Activated effector memory CD4-positive, alpha-beta T cell treated with Interleukin-2 at 50 U/mL for 16 hours (primary cell): ENCODE measurements around the gene PIKFYVE.
"Not testable (repeated sequence)": the region's sequence is repeated elsewhere in the genome, so short reads cannot be mapped to it uniquely, and the experiment has no call there.

ENCODE experiments used
- DNase-seq: peaks from one replicate; pipeline ENCODE4 v3.0.0-alpha.2; 2020

PIKFYVE gene

DNA sequence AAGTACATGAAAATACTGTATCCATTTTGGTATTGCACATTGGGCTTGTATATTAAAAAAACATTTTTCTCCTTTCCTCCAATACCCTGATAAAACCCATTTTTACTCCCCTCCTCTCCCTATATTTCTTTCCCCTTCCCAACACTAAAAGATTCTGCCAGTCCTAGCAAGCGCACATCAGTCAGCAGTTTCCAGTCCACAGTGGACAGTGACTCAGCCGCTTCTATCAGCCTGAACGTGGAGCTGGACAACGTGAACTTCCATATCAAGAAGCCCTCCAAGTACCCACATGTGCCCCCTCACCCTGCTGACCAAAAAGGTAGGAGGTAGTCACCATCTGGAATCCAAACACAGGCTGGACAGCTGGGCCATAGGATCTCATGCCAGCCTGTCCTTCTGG, 38.6 kb downstream of the PIKFYVE start:
- DNase-seq, result no peak

DNA sequence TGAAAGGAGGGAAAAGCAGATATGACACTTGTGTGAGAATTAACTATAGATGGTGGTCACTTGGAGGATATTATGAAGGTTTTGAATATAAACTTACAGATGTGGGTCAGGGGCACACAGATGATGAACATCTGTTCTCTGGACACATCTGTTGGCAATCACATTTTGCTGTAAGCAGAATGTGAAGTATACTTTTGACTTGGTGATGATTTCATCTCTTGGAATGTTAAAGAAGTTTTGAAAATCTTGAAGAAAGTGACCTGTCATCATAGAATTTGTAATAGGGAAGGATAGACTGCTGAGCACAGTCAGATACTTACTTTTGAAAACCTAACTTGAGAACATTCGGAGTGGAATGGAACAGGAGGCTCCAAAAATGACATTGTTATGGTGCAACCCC, 40.2 kb downstream of the PIKFYVE start:
- DNase-seq, result no peak

DNA sequence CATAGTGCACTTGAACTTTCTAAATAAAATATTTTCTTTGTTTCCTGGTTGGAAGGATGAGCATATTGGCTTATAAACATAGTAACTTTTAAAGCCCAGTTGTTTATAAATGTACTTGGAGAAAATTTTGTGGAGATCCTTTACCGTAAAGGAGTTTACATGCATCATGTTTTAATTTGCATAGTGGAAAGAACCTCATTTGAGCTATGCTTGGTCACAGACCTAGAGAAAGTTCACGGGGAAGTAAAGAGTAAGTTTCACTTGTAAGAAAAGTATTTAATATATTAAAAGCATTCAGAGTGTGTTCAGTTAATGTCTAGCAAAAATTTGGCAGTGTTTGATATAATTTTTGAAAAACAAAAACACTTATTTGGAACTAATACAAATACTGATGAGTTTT, 45.3 kb downstream of the PIKFYVE start:
- no peak for DNase-seq

DNA sequence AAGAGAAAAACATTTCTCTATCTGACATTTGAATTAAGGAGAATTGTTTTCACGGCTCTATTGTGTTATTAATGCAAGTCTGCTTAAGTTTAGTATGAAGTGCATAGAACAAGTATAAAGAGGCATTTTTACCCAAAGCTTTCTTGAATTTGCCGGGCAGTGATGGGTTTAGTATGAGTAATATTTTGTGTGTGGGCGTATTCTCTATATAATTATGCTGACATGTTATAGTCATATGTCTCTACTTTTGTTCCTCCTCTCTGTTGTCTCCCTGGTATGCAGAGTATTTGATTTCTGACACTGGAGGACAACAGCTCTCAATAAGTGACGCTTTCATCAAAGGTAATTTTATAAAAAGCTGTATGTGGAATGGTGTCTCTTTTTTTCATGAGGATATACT, 45.9 kb downstream of the PIKFYVE start:
- no peak for DNase-seq

DNA sequence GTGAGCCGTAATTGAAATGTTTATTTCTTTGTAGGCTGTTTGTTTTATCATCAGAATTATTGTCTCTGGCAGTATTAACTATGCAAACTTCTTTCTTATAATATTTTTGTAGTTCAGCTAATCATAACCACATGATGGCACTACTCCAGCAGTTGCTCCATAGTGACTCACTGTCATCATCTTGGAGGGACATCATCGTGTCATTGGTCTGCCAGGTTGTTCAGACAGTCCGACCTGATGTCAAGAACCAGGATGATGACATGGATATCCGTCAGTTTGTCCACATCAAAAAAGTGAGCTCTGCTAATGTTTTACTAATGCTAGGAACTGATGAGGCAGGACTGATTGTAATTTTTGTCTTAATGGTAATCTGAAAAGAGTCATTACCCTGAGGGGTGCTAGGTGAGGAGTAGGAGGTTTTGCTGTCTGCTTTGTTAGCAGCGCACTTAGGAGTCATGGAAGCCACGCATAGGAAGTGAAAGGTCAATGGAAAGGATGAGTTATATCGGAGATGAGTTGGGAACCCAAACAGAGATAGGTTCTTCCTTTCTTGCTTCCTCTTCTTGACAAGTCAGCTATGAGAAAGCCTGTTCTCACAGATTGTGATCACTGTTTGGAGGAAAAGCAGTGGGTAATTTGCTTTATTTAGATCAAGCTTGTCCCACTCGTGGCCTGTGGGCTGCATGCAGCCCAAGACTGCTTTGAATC, 49.2 kb downstream of the PIKFYVE start:
- DNase-seq, result no peak

DNA sequence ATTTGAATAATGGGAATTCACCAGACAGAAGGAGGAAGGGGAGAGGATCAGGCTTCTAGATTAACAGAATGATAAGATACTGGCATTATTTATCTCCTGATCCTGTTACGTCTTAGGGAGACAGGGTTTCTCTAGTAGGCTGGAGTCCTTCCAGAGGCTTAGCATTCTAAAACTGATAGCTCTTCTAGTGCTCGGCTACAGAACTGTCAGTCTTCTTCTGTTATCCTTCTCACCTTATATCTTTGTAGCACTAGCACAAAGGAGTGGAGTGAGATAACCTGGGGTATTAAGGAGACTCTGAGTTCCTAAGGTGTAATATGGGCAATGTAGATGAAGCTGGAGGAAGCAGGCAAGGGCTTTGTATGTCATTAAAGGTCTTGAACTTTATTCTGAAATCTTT, 52.1 kb downstream of the PIKFYVE start:
- no peak for DNase-seq

DNA sequence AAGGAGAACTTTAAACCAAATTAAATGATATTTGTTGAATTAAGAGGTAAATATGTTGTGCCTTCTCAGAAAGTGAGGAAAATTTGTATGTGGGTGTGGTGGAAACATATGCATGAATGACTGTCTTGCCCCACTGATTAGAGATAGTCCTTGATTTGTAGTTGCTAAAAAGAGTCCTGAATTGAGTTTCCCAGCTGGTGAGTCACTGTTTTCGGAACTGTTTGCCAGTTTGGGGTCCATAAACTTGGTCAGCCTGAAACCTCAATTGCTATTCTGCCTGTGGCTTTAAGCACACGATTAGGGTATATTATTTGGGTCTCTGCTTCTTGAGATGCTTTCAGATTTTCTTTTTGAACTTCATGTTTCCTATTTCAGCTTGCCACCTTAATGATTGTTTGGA, 53.3 kb downstream of the PIKFYVE start:
- DNase-seq, result no peak

DNA sequence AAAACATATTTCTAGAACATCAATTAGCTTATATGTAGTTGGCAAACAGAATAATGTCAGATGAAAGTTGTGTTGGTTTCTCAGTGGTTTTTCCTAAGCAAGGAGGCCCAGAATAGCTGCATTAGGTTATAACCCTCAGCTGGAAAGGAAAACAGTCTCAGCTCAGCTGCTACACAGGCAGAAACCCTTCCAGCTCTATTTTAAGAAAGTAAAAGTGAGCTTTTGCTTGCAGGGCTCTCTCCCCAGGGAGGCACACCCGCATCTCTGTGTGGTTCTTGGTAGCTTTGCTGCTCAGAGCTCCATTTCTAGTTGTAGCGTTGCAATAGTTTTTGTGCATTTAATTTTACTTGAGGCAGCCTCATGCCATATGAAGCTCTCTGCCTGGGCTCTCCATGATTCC, 54.6 kb downstream of the PIKFYVE start:
- no peak for DNase-seq

DNA sequence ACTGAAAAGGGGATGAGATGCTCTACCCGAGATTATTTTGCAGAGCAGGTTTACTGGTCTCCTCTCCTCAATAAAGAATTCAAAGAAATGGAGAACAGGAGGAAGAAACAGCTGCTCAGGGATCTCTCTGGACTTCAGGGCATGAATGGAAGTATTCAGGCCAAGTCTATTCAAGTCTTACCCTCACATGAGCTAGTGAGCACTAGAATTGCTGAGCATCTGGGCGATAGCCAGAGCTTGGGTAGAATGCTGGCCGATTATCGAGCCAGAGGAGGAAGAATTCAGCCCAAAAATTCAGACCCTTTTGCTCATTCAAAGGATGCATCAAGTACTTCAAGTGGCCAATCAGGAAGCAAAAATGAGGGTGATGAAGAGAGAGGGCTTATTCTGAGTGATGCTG, 60.0 kb downstream of the PIKFYVE start:
- no peak for DNase-seq

DNA sequence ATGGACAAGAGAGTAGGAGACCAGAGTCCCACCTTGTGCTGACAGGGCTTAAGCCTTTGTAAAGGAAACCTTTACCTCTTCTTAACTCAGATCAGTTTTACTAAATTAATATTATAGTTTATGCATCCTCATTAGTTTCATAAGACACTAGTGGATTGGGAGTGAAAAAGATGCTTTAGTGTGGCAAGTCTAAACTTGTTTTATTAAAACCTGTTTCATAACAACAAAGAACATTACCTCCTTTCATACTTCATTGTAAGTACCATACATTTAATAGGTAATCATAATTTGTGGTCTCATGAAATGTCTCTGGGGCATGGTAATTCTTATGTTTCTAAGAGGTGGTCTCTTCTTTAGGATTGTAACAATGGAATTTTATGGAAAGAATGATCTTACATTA, 63.4 kb downstream of the PIKFYVE start:
- no peak for DNase-seq

DNA sequence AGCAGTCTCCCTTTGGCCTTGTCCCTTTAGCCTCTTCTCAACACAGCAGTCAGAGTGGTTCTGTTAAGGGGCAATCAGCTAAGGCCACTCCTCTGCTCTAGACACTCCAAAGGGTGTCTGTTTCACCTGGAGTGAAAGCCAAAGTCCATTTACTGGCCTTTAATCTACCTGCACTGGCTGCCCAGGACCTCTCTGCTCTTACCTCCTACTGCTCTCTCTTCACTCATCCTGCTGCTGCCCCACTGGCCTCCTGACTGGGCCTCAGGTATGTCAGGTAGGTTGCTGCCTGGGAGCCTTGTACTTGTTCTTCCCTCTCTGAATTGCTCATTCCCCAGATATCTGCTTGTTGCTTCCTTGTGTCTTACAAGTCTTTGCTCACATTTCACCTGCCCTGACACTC, 68.2 kb downstream of the PIKFYVE start:
- DNase-seq, result no peak

DNA sequence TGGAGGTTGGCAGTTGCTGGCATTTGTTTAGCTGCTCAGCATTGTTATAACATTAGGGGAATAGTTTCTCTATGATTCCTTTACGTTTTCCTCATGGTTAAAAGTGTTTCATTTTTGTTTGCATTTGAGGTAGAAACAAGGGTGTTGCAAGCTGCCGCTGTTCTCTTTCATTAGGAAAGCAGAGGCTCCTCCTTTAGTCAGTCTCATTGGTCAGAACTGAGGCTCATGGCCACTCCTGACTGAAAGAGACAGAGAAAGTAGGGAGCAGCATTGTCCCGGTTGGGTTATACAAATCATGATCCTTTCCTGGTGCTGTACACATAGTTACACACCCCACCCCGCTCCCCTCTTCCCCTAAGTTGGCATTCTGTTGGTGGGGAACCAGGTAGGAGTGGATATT, 80.7 kb downstream of the PIKFYVE start:
- DNase-seq, result no peak

DNA sequence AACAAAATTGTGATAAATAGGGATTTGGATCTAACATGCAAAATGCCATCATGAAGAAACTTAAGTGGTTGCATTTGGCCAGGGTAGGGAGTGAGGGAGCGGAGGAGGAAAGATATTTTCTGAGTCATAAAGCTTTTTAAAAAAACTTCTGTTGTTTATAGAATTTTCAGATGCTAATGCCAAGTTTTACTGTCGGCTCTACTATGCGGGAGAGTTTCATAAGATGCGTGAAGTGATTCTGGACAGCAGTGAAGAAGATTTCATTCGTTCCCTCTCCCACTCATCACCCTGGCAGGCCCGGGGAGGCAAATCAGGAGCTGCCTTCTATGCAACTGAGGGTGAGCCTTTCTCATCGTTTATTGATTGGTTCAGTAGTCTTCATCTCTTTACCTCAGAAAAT, 84.6 kb downstream of the PIKFYVE start:
- DNase-seq, result no peak

DNA sequence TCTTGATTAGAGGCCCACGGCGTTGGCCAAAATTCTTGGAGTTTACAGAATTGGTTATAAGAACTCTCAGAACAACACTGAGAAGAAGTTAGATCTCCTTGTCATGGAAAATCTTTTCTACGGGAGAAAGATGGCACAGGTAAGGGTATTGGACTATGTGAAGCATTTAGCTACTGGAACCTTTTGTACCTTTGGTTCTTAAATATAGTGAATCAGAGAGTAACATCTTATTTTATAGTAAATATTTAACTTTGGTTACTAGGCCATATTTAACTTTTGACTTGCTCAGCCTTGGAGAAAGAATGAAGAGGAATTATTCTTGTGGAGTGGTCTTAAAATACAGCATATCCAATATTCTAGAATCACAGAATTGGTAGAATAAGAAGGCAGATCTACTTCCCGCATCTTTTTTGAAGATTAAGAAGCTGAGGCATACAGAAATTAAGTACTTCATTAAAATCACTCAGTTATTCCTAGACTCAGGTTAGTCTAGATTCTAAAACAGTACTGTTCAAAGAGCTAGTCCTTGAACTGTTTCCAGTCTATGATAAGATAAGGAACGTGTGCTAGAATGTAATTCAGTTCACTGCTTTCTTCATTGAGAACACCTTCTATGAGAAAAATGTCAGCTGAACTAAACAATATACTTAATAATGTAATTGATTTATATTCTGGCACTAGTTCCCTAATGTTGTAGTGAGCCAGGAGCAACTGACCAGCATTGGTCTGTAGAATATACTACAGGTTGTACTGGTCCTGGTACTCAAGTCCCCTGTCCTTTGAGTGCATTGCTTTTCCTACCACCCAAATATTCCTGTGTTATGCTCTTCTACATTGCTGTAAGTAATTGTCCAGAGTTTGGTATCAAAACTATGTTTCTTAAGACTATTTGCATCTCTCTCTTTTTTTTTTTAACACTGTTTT, 86.9 kb downstream of the PIKFYVE start:
- DNase-seq, result no peak

DNA sequence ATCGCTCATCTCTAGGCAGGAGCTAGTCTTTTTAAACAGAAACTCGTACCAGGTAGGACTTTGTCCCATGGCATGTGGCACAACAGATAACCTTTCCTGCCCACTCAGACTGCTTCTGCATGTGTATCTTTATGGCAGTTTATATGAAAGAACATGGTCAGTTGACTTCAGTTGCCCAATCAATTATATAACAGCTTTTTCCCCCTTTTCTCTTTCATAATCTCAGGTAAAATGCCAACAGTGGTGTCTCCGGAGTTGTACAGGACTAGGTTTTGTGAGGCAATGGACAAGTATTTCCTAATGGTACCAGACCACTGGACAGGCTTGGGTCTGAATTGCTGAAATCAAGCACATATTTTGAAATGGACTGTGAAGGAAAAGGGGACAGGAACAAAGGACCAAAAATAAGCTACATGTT, 88.9 kb downstream of the PIKFYVE start:
- no peak for DNase-seq

DNA sequence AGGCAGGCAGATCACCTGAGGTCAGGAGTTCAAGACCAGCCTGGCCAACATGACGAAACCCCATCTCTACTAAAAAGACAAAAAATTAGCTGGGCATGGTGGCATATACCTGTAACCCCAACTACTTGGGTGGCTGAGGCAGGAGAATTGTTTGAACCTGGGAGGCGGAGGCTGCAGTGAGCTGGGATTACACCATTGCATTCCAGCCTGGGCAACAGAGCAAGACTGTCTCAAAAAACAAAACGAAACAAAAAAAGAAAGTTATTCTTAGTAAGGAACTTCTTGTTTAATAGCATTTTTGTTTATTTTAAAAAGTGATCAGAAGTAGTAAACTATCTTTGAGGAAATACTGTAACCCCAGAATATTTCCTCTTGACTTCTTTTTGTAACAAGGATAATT, 90.4 kb downstream of the PIKFYVE start:
- not testable (repeated sequence) for DNase-seq

DNA sequence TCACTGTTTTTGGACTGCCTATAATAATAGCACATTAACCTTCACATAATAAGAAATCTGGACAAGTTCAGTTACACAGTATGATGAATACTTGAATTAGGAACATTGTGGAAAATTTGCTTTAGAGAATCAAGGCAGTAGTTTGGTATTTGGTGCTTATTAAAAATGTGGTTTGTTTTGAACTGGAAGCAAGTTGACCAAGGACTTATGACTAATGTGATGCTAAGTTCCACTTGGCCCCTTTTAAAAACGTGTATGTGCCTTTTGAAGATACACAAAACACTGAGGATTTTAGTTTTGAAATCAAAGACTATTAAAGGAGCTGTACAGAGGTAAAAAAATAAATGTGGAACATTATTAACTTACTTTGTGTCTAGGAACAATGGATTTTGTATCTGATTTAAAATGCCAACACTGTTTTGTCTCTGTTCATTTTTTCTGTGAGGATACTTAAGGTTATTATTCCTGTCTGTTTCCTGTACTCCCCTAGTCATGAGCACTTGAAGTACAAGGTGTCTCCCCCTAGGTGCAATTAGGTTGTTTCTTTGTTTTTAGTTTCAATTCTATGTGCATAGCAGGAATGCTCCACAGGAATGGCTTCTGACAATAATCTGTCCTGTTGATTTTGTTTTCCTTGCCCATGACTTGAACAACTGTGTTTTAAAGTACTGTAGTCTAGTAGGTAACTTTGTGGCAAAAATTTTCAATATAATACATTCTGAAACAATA, 91.0 kb downstream of the PIKFYVE start:
- DNase-seq, result no peak

DNA sequence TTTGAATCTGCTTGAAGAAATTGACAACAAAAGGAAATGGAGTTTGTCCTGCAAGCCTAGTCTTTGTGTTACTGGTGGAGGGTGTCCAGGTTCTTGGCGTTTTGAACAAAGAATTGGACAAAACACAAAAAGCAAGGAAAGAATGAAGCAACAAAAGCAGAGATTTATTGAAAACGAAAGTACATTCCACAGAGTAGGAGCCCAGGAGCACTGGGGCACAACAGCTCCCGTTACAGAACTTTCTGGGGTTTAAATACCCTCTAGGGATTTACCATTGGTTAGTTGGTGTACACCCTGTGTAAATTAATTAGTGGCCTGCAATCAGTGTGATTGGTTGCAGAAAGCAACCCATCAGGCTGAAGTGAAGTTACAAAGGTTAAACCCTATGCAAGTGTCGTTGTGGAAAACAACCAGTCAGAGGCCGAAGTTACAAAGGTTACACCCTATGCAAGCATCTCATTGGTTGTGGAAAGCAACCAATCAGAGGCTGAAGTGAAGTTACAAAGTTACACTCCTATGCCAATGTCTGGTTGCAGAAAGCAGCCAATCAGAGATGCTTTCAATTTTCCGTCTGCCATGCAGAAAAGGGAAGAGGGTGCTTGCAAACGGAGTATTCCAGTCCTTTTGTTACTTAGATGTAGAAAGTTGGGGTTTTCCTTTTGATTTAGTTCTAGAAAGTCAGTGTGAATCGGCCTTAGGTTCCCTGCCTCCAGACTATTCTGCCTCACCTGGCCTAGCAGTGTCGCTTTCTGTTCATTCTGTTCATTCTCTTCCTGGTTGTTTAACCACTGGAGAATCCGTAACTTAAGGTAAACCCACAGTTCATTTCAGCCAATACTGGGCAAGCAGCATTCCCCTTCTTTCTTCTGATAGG, 92.9 kb downstream of the PIKFYVE start:
- DNase-seq, result no peak

DNA sequence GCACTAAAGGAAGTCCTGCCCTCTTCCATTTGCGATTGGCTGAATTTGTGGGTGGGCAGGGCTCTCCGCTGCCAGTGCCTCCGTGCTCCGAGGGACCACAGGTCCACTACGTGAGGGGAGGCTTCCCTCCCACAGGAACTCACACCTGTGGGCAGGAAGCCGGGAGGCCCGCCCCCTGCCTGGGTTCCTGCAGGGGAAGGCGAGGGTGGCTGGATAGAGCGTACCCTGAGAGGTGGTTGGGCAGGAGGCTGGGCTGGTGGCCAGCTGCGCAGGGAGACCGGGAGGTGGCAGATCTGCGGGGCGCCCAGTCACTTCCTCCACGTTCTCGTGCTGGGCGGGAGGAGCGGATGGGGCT, 93.6 kb downstream of the PIKFYVE start:
- DNase-seq, result no peak

DNA sequence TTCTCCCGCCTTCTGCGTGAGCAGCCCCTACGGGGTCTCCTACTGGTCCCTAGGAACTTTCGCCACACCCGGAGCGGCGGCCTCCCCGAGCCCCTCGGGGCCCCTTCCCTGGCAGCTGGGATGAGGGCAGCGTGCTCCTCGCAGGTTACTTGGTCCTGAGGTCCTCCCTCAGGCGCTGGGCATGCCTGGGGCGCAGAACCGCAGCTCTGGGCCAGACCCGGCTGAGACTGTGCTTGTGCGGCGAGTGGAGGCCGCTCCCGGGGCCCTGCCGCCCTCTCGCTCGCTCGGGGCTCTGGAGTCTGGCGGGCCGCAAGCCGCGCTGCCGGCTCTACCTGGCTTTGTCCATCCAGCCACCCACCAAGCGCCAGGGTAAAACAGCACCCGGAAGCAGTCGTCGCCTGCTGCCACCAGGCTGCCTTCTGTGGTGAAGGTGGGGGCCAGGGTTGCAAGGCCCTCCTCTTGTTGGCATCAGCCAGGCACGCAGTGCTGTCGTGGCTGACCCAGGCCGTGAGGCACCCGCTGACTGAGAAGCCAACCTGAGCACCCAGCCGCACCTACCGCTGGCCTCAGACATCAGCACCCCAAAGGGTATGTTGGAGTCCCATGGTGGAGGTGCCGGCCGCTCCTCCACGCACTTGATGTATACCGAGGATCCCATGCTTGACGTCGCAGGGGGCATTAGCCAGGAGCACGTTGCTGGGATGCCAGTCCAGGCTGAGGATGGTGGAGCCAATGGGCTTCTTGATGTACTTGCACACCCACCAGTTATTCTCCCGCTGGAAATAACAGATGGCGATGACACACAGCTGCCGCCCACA, 94.4 kb downstream of the PIKFYVE start:
- DNase-seq, result no peak

DNA sequence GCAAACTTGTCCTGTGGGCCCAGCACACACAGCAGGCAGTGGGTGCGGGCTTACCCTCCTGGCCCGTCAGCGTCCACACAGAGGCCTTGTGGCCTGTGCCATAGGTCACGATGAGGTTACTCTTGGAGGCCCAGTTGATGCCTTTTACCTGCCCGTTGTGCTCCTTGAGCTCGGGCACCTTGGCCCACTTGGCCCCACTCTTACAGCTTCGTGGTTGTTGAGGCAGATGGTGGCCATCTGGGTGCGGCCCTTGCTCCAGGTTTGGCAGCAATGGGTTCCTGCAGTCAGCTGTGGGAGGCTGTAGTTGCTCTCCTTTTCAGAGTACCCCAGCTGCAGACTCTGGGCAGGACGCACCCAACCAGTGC, 95.0 kb downstream of the PIKFYVE start:
- DNase-seq, result no peak

DNA sequence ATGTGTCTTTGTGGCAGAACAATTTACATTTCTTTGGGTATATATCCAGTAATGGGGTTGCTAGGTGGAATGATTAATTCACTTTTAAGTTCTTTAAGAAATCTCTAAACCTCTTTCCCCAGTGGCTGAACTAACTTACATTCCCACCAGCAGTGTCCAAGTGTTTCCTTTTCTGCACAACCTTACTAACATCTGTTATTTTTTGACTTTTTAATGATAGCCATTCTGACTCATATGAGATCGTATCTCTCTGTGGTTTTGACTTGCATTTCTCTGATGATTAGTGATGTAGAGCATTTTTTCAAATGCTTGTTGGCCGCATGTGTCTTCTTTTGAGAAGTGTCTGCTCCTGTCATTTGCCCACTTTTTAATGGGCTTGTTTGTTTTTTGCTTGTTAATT, 97.4 kb downstream of the PIKFYVE start:
- no peak for DNase-seq
